ENCODE data around the gene CISD1. TPM values are rescaled to one million over a fixed set of nuclear protein-coding genes. Genes with fewer than 3 reads are reported as not detected.

CISD1 gene
- total RNA-seq, 2 experiments from 2014 or later = 22.4 to 44.5 TPM

DNA sequence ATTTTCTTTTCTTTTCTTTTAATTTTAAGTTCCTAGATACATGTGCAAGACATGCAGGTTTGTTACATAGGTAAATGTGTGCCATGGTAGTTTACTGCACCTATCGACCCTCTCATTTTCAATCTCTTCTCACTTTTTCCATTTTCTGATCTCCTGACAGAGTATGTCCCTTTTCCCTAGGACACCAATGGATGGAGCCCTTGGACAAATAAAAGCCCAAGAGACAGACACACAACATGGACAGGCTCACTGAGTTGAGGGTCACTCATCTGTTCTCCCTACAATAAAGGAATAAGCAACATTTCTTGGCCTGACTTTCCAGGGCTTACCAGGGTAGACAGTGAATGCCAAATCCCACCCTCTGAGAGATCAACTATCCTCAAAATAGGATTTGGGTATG is 50.6 kb downstream of the CISD1 start:
- no peak overlapping the region for H3K27ac ChIP-seq (ENCODE audit: low read depth, low read length, poor library complexity, severe bottlenecking)
- TF ChIP-seq, protein P1, sequence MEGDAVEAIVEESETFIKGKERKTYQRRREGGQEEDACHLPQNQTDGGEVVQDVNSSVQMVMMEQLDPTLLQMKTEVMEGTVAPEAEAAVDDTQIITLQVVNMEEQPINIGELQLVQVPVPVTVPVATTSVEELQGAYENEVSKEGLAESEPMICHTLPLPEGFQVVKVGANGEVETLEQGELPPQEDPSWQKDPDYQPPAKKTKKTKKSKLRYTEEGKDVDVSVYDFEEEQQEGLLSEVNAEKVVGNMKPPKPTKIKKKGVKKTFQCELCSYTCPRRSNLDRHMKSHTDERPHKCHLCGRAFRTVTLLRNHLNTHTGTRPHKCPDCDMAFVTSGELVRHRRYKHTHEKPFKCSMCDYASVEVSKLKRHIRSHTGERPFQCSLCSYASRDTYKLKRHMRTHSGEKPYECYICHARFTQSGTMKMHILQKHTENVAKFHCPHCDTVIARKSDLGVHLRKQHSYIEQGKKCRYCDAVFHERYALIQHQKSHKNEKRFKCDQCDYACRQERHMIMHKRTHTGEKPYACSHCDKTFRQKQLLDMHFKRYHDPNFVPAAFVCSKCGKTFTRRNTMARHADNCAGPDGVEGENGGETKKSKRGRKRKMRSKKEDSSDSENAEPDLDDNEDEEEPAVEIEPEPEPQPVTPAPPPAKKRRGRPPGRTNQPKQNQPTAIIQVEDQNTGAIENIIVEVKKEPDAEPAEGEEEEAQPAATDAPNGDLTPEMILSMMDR (conservative IDR thresholded peaks at IDR 0.05; ENCODE audit: low read length) = no peak
- TF ChIP-seq EZH2phosphoT487 (IDR thresholded peaks at IDR 0.05; ENCODE audit: borderline replicate concordance, low read depth, low read length) = no peak
- CTCF ChIA-PET (ENCODE audit: unreplicated experiment) = no interaction called here
- H4K20me1 ChIP-seq (ENCODE audit: insufficient read depth, low read length) = no peaks in the 10 kb centered on the region
- no peaks in the 10 kb centered on the region for H3K79me2 ChIP-seq (ENCODE audit: insufficient read depth, low read depth, low read length)
- H3K9me2 ChIP-seq (ENCODE audit: insufficient read depth, low read length) = no peaks in the 10 kb centered on the region
- peaks cover 7% of the 10 kb centered on the region for H3K4me1 ChIP-seq (ENCODE audit: insufficient read depth, low read length, poor library complexity, severe bottlenecking)
- intact Hi-C loops (cut with micrococcal nuclease; ENCODE audit: unreplicated experiment) = no loop called here
- H2AFZ ChIP-seq (ENCODE audit: low read length) = no peak overlapping the region
- H3K4me3 ChIP-seq (ENCODE audit: low read depth, low read length, poor library complexity, severe bottlenecking) = no peak overlapping the region
- no TSS peak for BruUV-seq (replicated peaks)
- DNase-seq (ENCODE audit: low spot score) = no peak
- H3K36me3 ChIP-seq (ENCODE audit: insufficient read depth, low read length) = no peaks in the 10 kb centered on the region
- H3K4me2 ChIP-seq (ENCODE audit: low read length) = no peak overlapping the region
- no peaks in the 10 kb centered on the region for H3K9me3 ChIP-seq (ENCODE audit: low read length)
- POLR2A ChIA-PET = no interaction called here

DNA sequence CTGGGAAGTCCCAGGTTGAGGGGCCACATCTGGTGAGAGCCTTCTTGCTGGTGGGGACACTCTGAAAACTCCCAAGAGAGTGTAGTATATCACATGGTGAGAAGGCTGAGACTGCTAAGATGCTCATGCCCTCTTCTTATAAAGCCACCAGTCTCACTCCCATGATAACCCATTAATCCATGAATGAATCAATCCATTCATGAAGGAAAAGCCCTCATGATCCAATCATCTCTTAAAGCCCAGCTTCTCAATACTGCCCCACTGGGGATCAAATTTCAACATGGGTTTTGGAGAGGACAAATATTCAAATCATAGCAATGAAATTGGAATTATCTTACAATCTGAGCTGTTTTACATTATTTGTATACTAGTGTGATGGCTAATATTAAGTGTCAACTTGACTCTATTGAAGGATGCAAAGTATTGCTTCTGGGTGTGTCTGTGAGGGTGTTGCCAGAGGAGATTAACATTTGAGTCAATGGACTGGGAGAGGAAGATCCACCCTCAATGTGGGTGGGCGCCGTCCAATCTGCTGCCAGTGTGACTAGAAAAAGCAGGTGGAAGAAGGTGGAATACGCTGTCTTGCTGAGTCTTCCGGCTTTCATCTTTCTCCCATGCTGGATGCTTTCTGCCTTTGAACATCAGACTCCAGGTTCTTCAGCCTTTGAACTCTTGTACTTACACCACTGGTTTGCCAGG is 51.5 kb downstream of the CISD1 start:
- Histone ChIP-seq H4K20me1 (ENCODE audit: insufficient read depth, low read length) (no peaks in the 10 kb centered on the region), H3K79me2 (ENCODE audit: insufficient read depth, low read depth, low read length) (no peaks in the 10 kb centered on the region), H3K9me2 (ENCODE audit: insufficient read depth, low read length) (no peaks in the 10 kb centered on the region), H3K27ac (ENCODE audit: low read depth, low read length, poor library complexity, severe bottlenecking) (no peak overlapping the region), H2AFZ (ENCODE audit: low read length) (no peak overlapping the region), H3K9me3 (ENCODE audit: low read length) (no peaks in the 10 kb centered on the region), H3K4me2 (ENCODE audit: low read length) (no peak overlapping the region), H3K4me1 (ENCODE audit: insufficient read depth, low read length, poor library complexity, severe bottlenecking) (peaks cover 7% of the 10 kb centered on the region), H3K36me3 (ENCODE audit: insufficient read depth, low read length) (no peaks in the 10 kb centered on the region), H3K4me3 (ENCODE audit: low read depth, low read length, poor library complexity, severe bottlenecking) (no peak overlapping the region)
- BruUV-seq (replicated peaks) = no TSS peak
- intact Hi-C loops (cut with micrococcal nuclease; ENCODE audit: unreplicated experiment) = no loop called here
- POLR2A ChIA-PET = no interaction called here
- DNase-seq (ENCODE audit: low spot score) = no peak
- no peak for TF ChIP-seq EZH2phosphoT487 (IDR thresholded peaks at IDR 0.05; ENCODE audit: borderline replicate concordance, low read depth, low read length)
- TF ChIP-seq, protein P1 (conservative IDR thresholded peaks at IDR 0.05; ENCODE audit: low read length) = no peak
- CTCF ChIA-PET (ENCODE audit: unreplicated experiment) = no interaction called here

GRCh38 chr10:58322072-58322834 is 53.3 kb downstream of the CISD1 start:
- TF ChIP-seq EZH2phosphoT487 (IDR thresholded peaks at IDR 0.05; ENCODE audit: borderline replicate concordance, low read depth, low read length) = no peak
- TF ChIP-seq, protein P1 (conservative IDR thresholded peaks at IDR 0.05; ENCODE audit: low read length) = no peak
- H2AFZ ChIP-seq (ENCODE audit: low read length) = peak overlapping the region; percentile 48
- no TSS peak for BruUV-seq (replicated peaks)
- no peaks in the 10 kb centered on the region for H3K9me3 ChIP-seq (ENCODE audit: low read length)
- H3K27ac ChIP-seq (ENCODE audit: low read depth, low read length, poor library complexity, severe bottlenecking) = no peak overlapping the region
- DNase-seq (ENCODE audit: low spot score) = peak; percentile 10
- H3K9me2 ChIP-seq (ENCODE audit: insufficient read depth, low read length) = no peaks in the 10 kb centered on the region
- H3K79me2 ChIP-seq (ENCODE audit: insufficient read depth, low read depth, low read length) = no peaks in the 10 kb centered on the region
- no peak overlapping the region for H3K4me3 ChIP-seq (ENCODE audit: low read depth, low read length, poor library complexity, severe bottlenecking)
- H3K4me1 ChIP-seq (ENCODE audit: insufficient read depth, low read length, poor library complexity, severe bottlenecking) = peaks cover 7% of the 10 kb centered on the region
- H3K4me2 ChIP-seq (ENCODE audit: low read length) = 0 out of 2 replicates have a peak overlapping the region, but pooled peaks have one; percentile 25
- POLR2A ChIA-PET = no interaction called here
- intact Hi-C loops (cut with micrococcal nuclease; ENCODE audit: unreplicated experiment) = no loop called here
- no peaks in the 10 kb centered on the region for H3K36me3 ChIP-seq (ENCODE audit: insufficient read depth, low read length)
- no peaks in the 10 kb centered on the region for H4K20me1 ChIP-seq (ENCODE audit: insufficient read depth, low read length)
- CTCF ChIA-PET (ENCODE audit: unreplicated experiment) = no interaction called here
